Thyroid gland (tissue), 4 donors: ENCODE measurements around the gene ASIC2.

ENCODE experiments used
- POLR2A ChIP-seq, 2 donors: fragments of 450-650 bp; IDR thresholded peaks; one replicate each; pipeline ENCODE4 v1.6.1; 2017; ENCODE audit warnings: antibody characterized with exemption in 2 of 2, mild to moderate bottlenecking in 2 of 2, moderate library complexity in 1 of 2
- TF ChIP-seq, protein P1 (sequence below), 6 experiments: fragments of 200-600 bp in 3 of 6; fragments of 450-650 bp in 3 of 6; sonication (generic) in 3 of 6; IDR thresholded peaks; one replicate each; pipeline ENCODE4 v1.5.1; 2016 to 2019; ENCODE audit warnings: antibody characterized with exemption in 6 of 6, mild to moderate bottlenecking in 2 of 6, inconsistent platforms in 1 of 6, moderate library complexity in 1 of 6

DNA sequence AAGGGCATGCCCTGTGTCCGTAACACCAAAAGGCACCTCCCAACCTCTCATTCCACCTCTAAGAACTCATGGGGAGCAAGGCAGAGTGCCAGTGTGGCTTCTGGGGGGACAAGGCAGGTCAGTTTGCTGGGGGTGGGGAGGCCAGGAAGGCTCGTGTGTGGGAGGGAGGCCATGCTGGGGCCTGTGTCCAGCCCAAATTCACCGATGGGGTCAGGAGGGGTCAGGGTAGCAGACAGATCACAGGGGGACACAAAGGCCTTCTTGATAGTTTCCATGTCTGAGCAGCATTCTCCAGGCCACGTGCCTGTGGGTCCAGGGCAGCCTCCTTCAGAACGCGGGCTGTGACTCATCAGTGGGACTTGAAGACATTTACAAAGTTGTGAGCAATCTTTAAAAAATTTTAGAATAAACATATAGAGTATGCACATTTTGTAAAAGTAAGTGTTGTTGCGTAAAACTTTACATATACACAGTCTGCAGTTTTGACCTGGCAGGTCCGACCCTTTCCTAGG is 280.5 kb downstream of the ASIC2 start:
- TF ChIP-seq, protein P1, sequence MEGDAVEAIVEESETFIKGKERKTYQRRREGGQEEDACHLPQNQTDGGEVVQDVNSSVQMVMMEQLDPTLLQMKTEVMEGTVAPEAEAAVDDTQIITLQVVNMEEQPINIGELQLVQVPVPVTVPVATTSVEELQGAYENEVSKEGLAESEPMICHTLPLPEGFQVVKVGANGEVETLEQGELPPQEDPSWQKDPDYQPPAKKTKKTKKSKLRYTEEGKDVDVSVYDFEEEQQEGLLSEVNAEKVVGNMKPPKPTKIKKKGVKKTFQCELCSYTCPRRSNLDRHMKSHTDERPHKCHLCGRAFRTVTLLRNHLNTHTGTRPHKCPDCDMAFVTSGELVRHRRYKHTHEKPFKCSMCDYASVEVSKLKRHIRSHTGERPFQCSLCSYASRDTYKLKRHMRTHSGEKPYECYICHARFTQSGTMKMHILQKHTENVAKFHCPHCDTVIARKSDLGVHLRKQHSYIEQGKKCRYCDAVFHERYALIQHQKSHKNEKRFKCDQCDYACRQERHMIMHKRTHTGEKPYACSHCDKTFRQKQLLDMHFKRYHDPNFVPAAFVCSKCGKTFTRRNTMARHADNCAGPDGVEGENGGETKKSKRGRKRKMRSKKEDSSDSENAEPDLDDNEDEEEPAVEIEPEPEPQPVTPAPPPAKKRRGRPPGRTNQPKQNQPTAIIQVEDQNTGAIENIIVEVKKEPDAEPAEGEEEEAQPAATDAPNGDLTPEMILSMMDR (IDR thresholded peaks at IDR 0.05) = no peak
- TF ChIP-seq POLR2A (IDR thresholded peaks at IDR 0.05) = no peak
